LNCaP clone FGC (cell line): ENCODE results near the gene CEP72.
"Not testable (repeated sequence)": the region's sequence is repeated elsewhere in the genome, so short reads cannot be mapped to it uniquely, and the experiment has no call there.

Source experiments
- DNase-seq: peaks from one replicate; pipeline ENCODE4 v3.0.0-alpha.2; 2011; ENCODE audit warnings: low read depth
- H3K4me3 ChIP-seq: 2 replicates; pipeline ENCODE4 v1.5.1; 2011; ENCODE audit warnings: mild to moderate bottlenecking, low read depth, low read length, control low read depth
- CTCF ChIP-seq: IDR thresholded peaks from 2 replicates; pipeline ENCODE4 v1.5.1; 2012; ENCODE audit warnings: mild to moderate bottlenecking; ENCODE audit not compliant: control insufficient read depth, insufficient read depth; ENCODE audit errors: extremely low read depth

The CEP72 gene

GRCh38 chr5:684751-685216 lies 72.6 kb downstream of the CEP72 start:
- DNase-seq = no peak
- H3K4me3 ChIP-seq = no peak overlapping the region
- no peak for TF ChIP-seq CTCF

- no peak for DNase-seq
- no peak overlapping the region for H3K4me3 ChIP-seq
- TF ChIP-seq CTCF = no peak
These were observed 73.4 kb downstream of the CEP72 start for GRCh38 chr5:685262-686171.

- H3K4me3 ChIP-seq, DNase-seq: not testable (repeated sequence)
These were observed 74.0 kb downstream of the CEP72 start for GRCh38 chr5:686172-686523.

- not testable (repeated sequence) for H3K4me3 ChIP-seq, DNase-seq
These were observed 74.8 kb downstream of the CEP72 start for GRCh38 chr5:686936-687335.

- DNase-seq = not testable (repeated sequence)
These were observed 76.3 kb downstream of the CEP72 start for GRCh38 chr5:688348-689010.

GRCh38 chr5:690293-690692 lies 78.2 kb downstream of the CEP72 start:
- DNase-seq, H3K4me3 ChIP-seq: not testable (repeated sequence)

More at GRCh38 chr5:688348-689010, 76.3 kb downstream of the CEP72 start:
- H3K4me3 ChIP-seq = not testable (repeated sequence)

- not testable (repeated sequence) for H3K4me3 ChIP-seq, DNase-seq
These were observed 78.9 kb downstream of the CEP72 start for GRCh38 chr5:691049-691448.

GRCh38 chr5:691817-692528 lies 79.8 kb downstream of the CEP72 start:
- DNase-seq = no peak
- peak overlapping the region; percentile 50 for H3K4me3 ChIP-seq
- TF ChIP-seq CTCF = no peak

- not testable (repeated sequence) for DNase-seq
- peak overlapping the region; percentile 50 for H3K4me3 ChIP-seq
These were observed 80.4 kb downstream of the CEP72 start for GRCh38 chr5:692529-693041.

GRCh38 chr5:693271-694041 lies 81.3 kb downstream of the CEP72 start, which contains the start of gene TPPP:
TSS of gene TPPP (minus strand) at chr5:693352. CDS start at chr5:678060, 15,292 bp downstream.
- H3K4me3 ChIP-seq = peak within 1 kb of the TSS; percentile 53
- DNase-seq = not testable (repeated sequence)

GRCh38 chr5:694042-694431 lies 81.9 kb downstream of the CEP72 start:
- H3K4me3 ChIP-seq = peak overlapping the region; percentile 53
- not testable (repeated sequence) for DNase-seq

- not testable (repeated sequence) for H3K4me3 ChIP-seq
These were observed 83.3 kb downstream of the CEP72 start for GRCh38 chr5:695475-695874.

GRCh38 chr5:696191-696590 lies 84.1 kb downstream of the CEP72 start:
- DNase-seq, H3K4me3 ChIP-seq: not testable (repeated sequence)

More at GRCh38 chr5:695475-695874, 83.3 kb downstream of the CEP72 start:
- DNase-seq = not testable (repeated sequence)
